NCI-H1417 treated with DMSO at 0.1 percent for 48 hours (cell line): ENCODE measurements around the gene PROP1.
"Not testable (repeated sequence)": the region's sequence is repeated elsewhere in the genome, so short reads cannot be mapped to it uniquely, and the experiment has no call there.

ENCODE experiments used
- DNase-seq: peaks from one replicate; lab custom pipeline; 2025; lab: John Stamatoyannopoulos, UW

The PROP1 gene

GRCh38 chr5:177982072-177982727, 13.8 kb downstream of the PROP1 start:
- no peak for DNase-seq

- DNase-seq, result no peak
Observed at GRCh38 chr5:177981296-177982071, 14.6 kb downstream of the PROP1 start.

GRCh38 chr5:177980743-177981151, 15.3 kb downstream of the PROP1 start:
- no peak for DNase-seq

DNA sequence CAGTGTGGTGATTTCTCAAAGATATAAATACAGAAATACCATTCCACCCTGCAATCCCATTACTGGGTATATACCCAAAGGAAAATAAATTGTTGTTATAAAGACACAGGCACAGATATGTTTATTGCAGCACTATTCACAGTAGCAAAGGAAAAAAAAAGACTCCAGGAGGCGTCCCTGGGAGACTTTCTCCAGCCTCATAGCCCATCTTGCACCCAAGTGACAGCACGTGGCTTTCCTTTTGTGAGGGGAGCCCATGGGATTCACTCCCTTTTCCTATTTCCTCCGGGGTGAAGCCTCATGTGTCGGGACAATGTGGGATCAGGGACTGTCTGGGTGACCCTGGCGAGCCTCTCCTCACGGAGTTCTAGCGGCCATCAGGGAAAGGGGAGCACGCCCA, 18.4 kb downstream of the PROP1 start:
- not testable (repeated sequence) for DNase-seq

DNA sequence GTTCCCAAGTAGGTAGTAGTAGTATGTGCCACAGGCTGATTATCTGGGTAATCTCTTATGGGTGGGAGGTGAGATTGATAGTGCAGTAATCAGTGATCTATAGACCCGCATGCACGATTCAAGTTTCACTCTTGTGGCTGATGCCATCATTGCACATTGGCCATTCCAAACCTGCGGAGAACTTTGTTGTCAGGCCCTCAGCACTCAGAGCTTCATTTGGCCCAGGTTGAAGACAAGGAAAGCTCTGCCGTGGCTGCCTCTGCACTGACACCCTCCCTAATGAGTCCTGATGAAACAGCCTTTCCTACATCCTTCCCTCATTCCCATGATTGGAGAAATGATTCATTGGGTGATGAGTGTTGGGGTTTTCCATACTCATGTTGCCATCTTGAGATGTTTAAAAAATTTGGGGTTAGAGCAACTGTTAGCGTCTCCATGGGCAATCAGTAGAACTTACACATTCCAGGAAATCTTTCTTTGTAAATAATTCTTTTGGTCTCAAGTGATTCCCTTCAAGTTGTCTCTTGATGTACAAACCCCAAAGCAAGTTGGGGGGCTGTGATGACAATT, 22.9 kb downstream of the PROP1 start:
- DNase-seq, result no peak

DNA sequence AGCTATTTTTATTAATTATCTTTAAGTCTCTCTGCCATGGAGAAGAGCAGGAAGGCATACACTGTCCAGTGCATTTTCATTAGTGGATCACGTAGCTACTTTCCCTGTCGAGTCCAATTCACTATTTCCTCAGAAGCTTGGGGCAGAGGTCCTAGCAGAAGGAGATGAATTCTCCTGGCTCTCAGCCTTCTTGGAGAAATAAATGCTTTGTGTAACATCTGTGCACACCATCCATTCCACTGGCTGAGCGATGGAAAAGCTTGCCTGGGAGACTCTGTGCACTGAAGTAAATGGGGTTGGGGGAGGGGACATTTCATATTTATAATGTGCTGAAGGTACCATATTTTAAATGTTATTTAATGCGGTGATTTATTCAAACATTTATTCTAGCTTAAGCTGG, 23.4 kb downstream of the PROP1 start:
- DNase-seq, result no peak

GRCh38 chr5:177972014-177972413, 24.0 kb downstream of the PROP1 start:
- DNase-seq, result not testable (repeated sequence)

DNA sequence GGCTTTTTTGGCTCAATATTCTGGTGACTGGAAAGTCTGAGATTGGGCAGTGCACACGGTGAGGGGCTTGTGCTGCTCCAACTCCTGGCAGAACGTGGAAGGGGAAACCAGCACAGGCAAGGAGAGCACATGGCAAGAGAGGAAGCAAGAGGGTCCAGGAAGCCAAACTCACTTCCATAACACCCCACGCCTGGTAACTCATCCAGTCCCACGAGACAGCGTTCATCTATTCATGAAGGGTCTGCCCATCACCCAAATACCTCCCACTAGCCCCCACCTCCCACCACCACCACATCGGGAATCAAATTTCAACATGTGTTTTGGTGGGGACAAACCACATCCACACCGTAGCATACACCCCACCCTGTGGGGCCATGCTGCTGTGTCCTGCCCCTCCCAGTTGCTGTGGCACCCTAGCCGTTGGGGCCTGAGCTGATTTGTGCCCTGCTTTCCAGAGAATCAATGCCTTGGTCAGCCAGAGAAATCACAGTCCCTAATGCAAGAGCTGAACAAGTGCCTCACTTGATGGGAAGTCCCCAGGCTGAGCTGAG, 27.3 kb downstream of the PROP1 start:
- DNase-seq, result no peak

DNA sequence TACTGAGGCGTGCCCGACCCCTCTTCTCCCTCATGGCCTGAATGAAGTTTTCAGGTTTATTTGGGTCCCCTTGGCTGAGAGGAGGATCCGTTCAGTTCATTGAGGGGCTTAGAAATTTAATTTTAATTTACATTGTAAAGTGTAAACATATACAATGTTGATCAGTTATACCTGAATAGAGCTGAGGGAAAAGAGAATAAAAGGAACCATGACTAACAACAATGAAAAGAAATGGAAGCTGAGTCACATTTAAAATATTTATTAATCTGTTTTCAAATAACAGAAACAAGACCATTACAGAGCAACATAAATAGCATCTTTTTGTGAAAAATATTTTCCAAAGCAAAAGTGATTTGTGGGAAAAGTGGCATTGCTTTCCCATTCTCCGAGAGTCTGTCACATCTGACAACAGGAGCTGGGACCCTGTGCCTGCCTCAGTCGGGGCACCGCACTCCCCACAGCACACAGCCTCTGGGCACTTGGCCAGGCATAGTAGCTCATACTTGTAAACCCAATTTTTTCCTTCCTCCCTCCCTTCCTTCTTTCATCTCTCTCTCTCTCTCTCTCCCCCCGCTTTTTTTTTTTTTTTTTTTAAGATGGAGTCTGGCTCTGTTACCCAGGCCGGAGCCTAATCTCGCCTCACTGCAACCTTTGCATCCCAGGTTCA, 28.7 kb downstream of the PROP1 start:
- no peak for DNase-seq

DNA sequence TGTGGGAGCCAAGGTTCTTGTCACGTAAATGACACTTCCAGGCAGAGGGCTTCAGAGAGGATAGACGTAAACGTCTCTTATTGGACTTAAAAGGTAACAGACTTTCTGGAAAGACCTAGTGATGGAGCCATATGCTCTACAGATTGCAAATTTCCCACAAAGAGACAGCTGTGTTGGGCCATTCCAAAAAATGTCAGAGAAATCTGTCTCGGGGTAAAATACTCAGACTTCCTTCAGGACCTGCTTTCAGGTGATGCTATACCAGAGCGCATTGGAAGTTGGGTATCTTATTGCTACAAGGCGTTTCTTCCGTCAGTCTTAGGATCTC, 29.2 kb downstream of the PROP1 start:
- DNase-seq, result no peak

DNA sequence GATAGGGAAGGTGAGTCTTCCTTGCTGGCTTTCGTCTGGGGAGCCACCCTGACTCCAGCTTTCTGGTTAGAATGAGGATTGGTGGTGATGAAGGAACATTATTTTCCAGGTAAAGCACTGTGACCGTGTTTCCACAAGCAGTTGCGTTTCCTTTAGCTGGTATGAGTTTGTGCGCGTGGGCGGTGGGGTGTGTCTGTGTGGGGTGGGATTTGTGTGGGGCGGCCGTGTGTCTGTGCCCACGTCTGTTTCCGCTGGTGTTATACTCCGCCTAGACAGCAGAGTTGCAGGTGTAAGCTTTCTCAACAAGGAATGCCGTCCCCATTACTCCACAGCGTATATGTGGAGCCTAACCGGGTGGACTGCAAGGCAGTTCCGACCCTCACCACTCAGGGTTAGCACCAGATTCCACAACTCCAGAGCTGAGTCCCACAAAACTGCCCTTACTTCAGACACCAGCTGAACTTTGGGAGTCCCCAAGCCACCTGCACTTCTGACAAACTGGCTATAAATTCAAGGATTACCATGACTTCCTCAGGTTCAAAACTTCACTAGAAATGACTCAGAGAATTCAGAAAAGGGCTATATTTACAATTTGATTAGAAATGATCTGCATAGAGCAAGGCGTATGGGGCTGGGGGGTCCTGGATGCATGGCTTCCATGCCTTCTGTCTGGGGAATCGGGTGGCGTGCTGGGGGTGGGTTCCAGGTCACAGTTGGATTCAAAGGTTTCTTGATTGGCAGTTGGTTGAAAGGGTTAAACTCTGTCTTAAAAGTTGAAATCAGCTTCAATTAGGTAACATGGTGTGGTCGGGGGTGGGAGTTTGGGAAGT, 29.8 kb downstream of the PROP1 start:
- no peak for DNase-seq

DNA sequence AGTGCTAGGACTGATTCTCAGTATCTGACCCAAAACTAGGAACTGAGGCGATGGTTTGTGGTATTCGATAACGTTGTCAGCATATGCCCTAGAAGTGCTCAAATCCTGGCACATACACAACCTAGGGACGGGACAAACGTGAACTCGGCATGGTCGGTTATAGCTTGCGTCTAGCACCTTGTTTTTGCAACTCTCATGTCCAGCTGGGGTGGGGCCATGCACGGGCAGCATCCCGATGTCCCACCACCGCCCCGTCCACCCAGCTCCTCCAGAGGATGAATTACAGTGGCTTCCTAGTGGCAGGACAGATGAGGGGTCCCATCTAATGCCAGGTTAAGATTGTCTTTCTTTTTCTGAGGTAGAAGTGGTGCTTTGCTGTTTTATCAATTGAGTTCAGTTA, 31.6 kb downstream of the PROP1 start:
- no peak for DNase-seq

GRCh38 chr5:177963966-177964365, 32.1 kb downstream of the PROP1 start:
- DNase-seq, result no peak

DNA sequence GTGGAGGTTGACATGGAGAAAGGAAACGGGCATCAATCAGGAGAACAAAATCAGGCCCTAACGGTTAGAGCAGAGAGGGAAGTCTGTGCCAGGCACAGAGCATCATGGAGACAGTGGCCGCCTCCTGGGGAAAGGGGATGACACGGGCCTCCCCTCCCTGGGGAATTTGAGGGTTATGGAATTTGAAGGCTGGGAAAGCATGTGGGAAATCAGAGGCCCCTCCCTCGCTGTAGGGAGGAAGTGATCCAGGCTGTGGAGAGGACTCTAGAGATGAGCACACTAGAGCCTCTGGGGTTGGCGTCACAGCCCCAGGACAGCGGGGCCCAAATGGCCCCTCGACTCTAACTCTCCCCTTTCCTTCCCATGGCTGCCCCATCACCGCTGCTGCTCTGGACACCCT, 36.7 kb downstream of the PROP1 start:
- no peak for DNase-seq

DNA sequence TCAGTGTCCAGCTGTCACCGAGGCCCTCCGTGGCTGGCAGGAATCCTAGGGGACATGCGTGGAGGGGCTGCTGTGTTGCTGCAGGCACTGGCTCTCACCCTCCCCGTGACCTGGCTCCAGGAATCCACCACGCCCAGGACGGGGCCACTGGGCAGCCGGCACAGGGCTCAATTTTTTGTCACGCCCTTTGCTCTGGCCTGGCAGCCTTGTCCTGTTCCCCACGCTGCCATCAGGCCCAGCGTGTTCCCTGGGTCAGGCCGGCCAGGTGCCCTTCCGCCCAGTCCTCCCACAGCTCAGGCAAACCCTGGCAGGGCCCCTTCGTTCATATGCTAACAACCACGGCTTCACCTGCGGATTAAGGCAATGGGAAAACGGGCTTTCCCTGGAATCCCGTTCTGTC, 37.3 kb downstream of the PROP1 start:
- DNase-seq, result no peak

DNA sequence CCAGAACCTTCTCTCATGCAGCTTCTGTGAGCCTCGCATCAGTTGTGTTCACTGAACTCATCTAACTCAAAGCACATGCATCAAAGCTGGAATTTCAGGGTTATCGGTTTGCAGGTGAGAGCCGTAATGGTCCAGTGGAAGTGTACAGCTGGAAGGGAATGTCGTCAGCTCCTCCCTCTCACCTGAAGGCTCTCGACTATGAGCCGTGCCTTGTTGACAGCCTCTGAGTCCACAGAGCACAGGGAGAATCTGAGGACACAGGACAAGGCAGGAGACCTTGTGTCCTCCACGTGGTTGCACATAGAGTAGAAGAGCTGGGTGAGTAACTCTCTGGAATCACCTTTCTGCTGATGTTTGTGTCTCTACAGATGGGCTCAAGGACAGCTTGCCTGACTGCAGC, 38.8 kb downstream of the PROP1 start:
- DNase-seq, result no peak

- not testable (repeated sequence) for DNase-seq
Observed at GRCh38 chr5:177953101-177953500, 42.9 kb downstream of the PROP1 start.

GRCh38 chr5:177949656-177950055, 46.4 kb downstream of the PROP1 start:
- DNase-seq, result not testable (repeated sequence)

DNA sequence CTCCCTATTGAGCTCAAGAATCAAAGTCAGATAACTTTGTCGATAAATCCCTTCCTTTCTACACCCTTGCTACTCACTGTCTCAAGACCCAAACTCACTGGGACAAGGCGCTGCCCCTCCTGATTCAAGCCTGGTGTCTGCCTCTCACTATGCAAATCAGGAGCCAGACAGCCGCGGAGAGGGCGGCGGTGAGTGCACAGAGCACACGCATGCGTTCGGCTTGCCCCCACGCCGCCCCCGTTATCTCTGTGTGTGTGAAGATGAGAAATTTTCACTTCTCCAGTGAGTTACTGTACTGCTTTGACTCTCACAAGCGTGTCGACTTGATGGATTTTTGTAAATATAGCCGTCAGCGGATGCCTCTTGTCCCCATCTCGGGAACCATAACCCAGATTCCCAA, 47.0 kb downstream of the PROP1 start:
- DNase-seq, result not testable (repeated sequence)

DNA sequence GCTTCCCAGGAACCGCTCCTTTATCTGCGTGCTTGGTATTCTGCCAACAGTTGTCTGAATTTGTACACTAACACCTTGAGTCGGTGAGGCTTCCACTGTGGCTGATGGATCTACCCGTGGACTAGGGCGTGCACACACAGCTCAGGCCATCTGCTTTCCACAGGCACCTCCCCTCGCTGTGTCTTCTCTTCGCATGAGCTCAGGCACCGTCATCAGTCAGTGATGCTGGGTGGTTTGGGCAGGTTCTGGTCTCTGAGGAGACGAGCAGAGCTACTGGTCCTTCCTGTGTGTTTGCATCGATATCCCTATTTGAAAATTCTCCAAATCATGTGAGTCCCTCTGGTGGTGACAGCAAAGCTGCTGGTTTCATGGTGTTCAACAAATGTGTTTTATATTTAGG, 48.1 kb downstream of the PROP1 start:
- not testable (repeated sequence) for DNase-seq

GRCh38 chr5:177945601-177946283, 50.3 kb downstream of the PROP1 start:
- not testable (repeated sequence) for DNase-seq
